Breast epithelium (tissue), 4 donors: ENCODE data around the gene F2RL1. TPM values are rescaled to one million over a fixed set of nuclear protein-coding genes. Genes with fewer than 3 reads are reported as not detected.
A peak's percentile ranks its signal among the peaks of the same experiment; 100 is the strongest.

ENCODE experiments used
- DNase-seq, 2 donors: peaks; one replicate each; pipeline ENCODE4 v3.0.0-alpha.2; 2019; ENCODE audit warnings: low spot score in 2 of 2
- H3K27ac ChIP-seq, 2 donors: fragments of 200-600 bp; sonication (generic) in 1 of 2; one replicate each; pipeline ENCODE4 v1.5.1; 2016 to 2019; ENCODE audit warnings: mild to moderate bottlenecking in 1 of 2
- H3K27me3 ChIP-seq, 2 donors: fragments of 200-600 bp; sonication (generic) in 1 of 2; one replicate each; pipeline versions ENCODE4 v1.5.1 to v1.6.0; 2017 to 2019; ENCODE audit warnings: control low read depth in 1 of 2, mild to moderate bottlenecking in 1 of 2
- H3K36me3 ChIP-seq: fragments of 200-600 bp; one replicate; pipeline ENCODE4 v1.5.1; 2019
- H3K4me1 ChIP-seq, 2 donors: fragments of 200-600 bp; sonication (generic); one replicate each; pipeline ENCODE4 v1.5.1; 2016 to 2019; ENCODE audit warnings: control low read depth in 1 of 2
- H3K4me3 ChIP-seq, 3 donors: fragments of 200-600 bp; sonication (generic); 1 replicate in 2 of 3; 2 replicates in 1 of 3; pipeline ENCODE4 v1.5.1; 2016 to 2019; ENCODE audit warnings: mild to moderate bottlenecking in 3 of 3, moderate library complexity in 2 of 3
- H3K9me3 ChIP-seq, 2 donors: fragments of 200-600 bp; sonication (generic) in 1 of 2; one replicate each; pipeline ENCODE4 v1.5.1; 2016 to 2019; ENCODE audit warnings: control low read depth in 1 of 2
- CTCF ChIP-seq, 3 donors: fragments of 450-650 bp; IDR thresholded peaks; one replicate each; pipeline ENCODE4 v1.5.1; 2016 to 2017; ENCODE audit warnings: antibody characterized with exemption in 3 of 3, mild to moderate bottlenecking in 3 of 3, moderate library complexity in 3 of 3
- POLR2A ChIP-seq: fragments of 450-650 bp; IDR thresholded peaks from one replicate; pipeline ENCODE4 v1.6.1; 2016; ENCODE audit warnings: antibody characterized with exemption, mild to moderate bottlenecking, moderate library complexity
- POLR2AphosphoS5 ChIP-seq, 3 donors: sonication (generic); formaldehyde crosslinking; IDR thresholded peaks; one replicate each; pipeline ENCODE4 v1.6.1; 2017; ENCODE audit warnings: antibody characterized with exemption in 3 of 3
- intact Hi-C: fragments of 100-400 bp; cut with DNase I; formaldehyde crosslinking; loops from one replicate; pipeline ENCODE4 v1.15.1; 2023; ENCODE audit warnings: low total_unique reads
- total RNA-seq, 3 donors: library from RNA; depleted of rRNA; stranded (reverse); fragments of >200 nt; gene quantifications; one replicate each; pipeline ENCODE4 v1.1.0, GENCODE V29; 2016

Gene F2RL1
- total RNA-seq, 3 donors from 2014 or later = 0.64 to 13.8 (median 5.6) TPM

- intact Hi-C loops = no loop called here
- Histone ChIP-seq H3K27ac (no peak overlapping the region), H3K9me3 (no peaks in the 10 kb centered on the region), H3K27me3 (no peaks in the 10 kb centered on the region), H3K4me1 (no peaks in the 10 kb centered on the region), H3K36me3 (no peaks in the 10 kb centered on the region), H3K4me3 (no peak overlapping the region)
- no peak for TF ChIP-seq POLR2AphosphoS5 (IDR thresholded peaks at IDR 0.05)
- no peak for TF ChIP-seq CTCF (IDR thresholded peaks at IDR 0.05)
- TF ChIP-seq POLR2A = no peak
- no peak for DNase-seq
These were observed 17.5 kb upstream of the F2RL1 start for GRCh38 chr5:76801159-76801802.

- no peak overlapping the region for H3K4me3 ChIP-seq
- intact Hi-C loops = no loop called here
- no peaks in the 10 kb centered on the region for H3K4me1 ChIP-seq
- no peak for DNase-seq
- H3K9me3 ChIP-seq = no peaks in the 10 kb centered on the region
- no peaks in the 10 kb centered on the region for H3K36me3 ChIP-seq
- no peak overlapping the region for H3K27ac ChIP-seq
- H3K27me3 ChIP-seq = no peaks in the 10 kb centered on the region
- TF ChIP-seq CTCF (IDR thresholded peaks at IDR 0.05) (no peak), POLR2A (no peak), POLR2AphosphoS5 (IDR thresholded peaks at IDR 0.05) (no peak)
These were observed 17.0 kb upstream of the F2RL1 start for GRCh38 chr5:76801803-76802195.

GRCh38 chr5:76804266-76804665, 14.6 kb upstream of the F2RL1 start:
- Histone ChIP-seq H3K36me3 (no peaks in the 10 kb centered on the region), H3K27me3 (no peaks in the 10 kb centered on the region), H3K9me3 (no peaks in the 10 kb centered on the region), H3K4me1 (no peaks in the 10 kb centered on the region), H3K27ac (no peak overlapping the region), H3K4me3 (no peak overlapping the region)
- intact Hi-C loops = no loop called here
- TF ChIP-seq POLR2A (no peak), POLR2AphosphoS5 (IDR thresholded peaks at IDR 0.05) (no peak), CTCF (IDR thresholded peaks at IDR 0.05) (no peak)
- DNase-seq = no peak

GRCh38 chr5:76805821-76806505, 12.9 kb upstream of the F2RL1 start:
- Histone ChIP-seq H3K27ac (peak overlapping the region in 1 of 2 donors; percentile 32), H3K9me3 (no peaks in the 10 kb centered on the region), H3K27me3 (no peaks in the 10 kb centered on the region), H3K36me3 (no peaks in the 10 kb centered on the region), H3K4me3 (no peak overlapping the region), H3K4me1 (no peaks in the 10 kb centered on the region)
- intact Hi-C loops = no loop called here
- TF ChIP-seq POLR2AphosphoS5 (IDR thresholded peaks at IDR 0.05) = no peak
- TF ChIP-seq CTCF (IDR thresholded peaks at IDR 0.05) = no peak
- no peak for TF ChIP-seq POLR2A
- no peak for DNase-seq

GRCh38 chr5:76807296-76807695, 11.5 kb upstream of the F2RL1 start:
- no peak for DNase-seq
- Histone ChIP-seq H3K9me3 (no peaks in the 10 kb centered on the region), H3K4me1 (no peaks in the 10 kb centered on the region), H3K4me3 (no peak overlapping the region), H3K27ac (no peak overlapping the region), H3K27me3 (no peaks in the 10 kb centered on the region), H3K36me3 (no peaks in the 10 kb centered on the region)
- intact Hi-C loops = no loop called here
- TF ChIP-seq CTCF (IDR thresholded peaks at IDR 0.05) = no peak
- TF ChIP-seq POLR2AphosphoS5 (IDR thresholded peaks at IDR 0.05) = no peak
- TF ChIP-seq POLR2A = no peak
